ENCODE measurements around the gene MYO1E. TPM values are rescaled to one million over a fixed set of nuclear protein-coding genes. Genes with fewer than 3 reads are reported as not detected.
"Not testable (repeated sequence)": the region's sequence is repeated elsewhere in the genome, so short reads cannot be mapped to it uniquely, and the experiment has no call there.

MYO1E gene
- total RNA-seq, 2 experiments from 2014 or later, result 73.9 to 79.1 TPM

DNA sequence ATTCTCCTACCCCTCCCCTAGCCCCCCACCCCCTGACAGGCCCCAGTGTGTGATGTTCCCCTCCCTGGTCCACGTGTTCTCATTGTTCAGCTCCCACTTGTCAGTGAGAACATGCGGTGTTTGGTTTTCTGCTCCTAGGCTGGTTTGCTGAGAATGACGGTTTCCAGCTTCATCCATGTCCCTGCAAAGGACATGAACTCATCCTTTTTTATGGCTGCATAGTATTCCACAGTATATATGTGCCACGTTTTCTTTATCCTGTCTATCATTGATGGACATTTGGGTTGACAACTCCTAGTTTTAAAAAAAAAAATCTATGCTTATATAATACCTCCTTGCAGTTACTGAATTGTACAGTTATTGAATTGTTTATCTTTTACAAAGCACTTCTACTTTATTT lies 35.9 kb downstream of the MYO1E start:
- not testable (repeated sequence) for ATAC-seq (ENCODE audit: low read depth)

DNA sequence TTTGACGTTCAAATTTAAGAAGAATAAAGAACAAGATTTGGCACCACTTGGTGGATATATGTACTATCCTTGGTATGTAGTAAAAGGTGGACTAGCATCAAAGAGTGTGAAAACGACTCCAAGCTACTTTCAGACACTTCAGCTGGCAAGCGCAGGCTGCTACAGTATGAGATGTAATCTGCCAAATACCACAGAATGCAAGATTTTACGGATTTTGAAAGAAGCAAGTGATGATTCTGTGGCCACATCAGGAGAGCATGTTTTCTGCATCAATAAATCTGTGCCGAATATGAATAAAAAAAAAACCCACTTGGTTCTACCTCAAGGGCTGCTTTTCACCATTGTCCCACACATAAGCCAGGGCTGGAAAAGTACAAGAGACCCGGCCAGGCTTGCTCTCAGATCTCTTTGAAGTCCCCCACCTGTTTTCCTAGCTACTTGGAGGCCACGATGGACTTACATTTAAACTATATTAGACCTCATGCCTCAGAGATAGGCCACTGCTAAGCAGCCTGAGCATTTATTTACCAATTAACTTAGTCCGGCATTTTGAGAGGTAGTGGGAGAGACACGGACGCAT lies 37.4 kb downstream of the MYO1E start:
- POLR2A ChIA-PET, result no interaction called here
- H3K27me3 Mint-ChIP-seq, result peaks cover 3% of the 10 kb centered on the region

More for the DNA sequence above, 35.9 kb downstream of the MYO1E start:
- H3K27me3 Mint-ChIP-seq, H3K9me3 Mint-ChIP-seq, POLR2A ChIA-PET, H3K4me3 Mint-ChIP-seq, H3K27ac Mint-ChIP-seq, DNase-seq, H3K36me3 Mint-ChIP-seq, H3K4me1 Mint-ChIP-seq: not testable (repeated sequence)

GRCh38 chr15:59334076-59334415 lies 38.6 kb downstream of the MYO1E start:
- no peak overlapping the region for H3K4me3 Mint-ChIP-seq
- peaks cover 15% of the 10 kb centered on the region for H3K4me1 Mint-ChIP-seq
- ATAC-seq (ENCODE audit: low read depth) (no peak), DNase-seq (no peak)
- no peak overlapping the region for H3K27ac Mint-ChIP-seq
- no peaks in the 10 kb centered on the region for H3K9me3 Mint-ChIP-seq
- H3K27me3 Mint-ChIP-seq, result peaks cover 6% of the 10 kb centered on the region
- peaks cover 1% of the 10 kb centered on the region for H3K36me3 Mint-ChIP-seq
- POLR2A ChIA-PET, result no interaction called here

More for the DNA sequence above, 37.4 kb downstream of the MYO1E start:
- DNase-seq (no peak), ATAC-seq (ENCODE audit: low read depth) (no peak)
- H3K4me3 Mint-ChIP-seq, result no peak overlapping the region
- peaks cover 12% of the 10 kb centered on the region for H3K4me1 Mint-ChIP-seq
- peaks cover 4% of the 10 kb centered on the region for H3K36me3 Mint-ChIP-seq
- H3K9me3 Mint-ChIP-seq, result no peaks in the 10 kb centered on the region
- H3K27ac Mint-ChIP-seq, result no peak overlapping the region

DNA sequence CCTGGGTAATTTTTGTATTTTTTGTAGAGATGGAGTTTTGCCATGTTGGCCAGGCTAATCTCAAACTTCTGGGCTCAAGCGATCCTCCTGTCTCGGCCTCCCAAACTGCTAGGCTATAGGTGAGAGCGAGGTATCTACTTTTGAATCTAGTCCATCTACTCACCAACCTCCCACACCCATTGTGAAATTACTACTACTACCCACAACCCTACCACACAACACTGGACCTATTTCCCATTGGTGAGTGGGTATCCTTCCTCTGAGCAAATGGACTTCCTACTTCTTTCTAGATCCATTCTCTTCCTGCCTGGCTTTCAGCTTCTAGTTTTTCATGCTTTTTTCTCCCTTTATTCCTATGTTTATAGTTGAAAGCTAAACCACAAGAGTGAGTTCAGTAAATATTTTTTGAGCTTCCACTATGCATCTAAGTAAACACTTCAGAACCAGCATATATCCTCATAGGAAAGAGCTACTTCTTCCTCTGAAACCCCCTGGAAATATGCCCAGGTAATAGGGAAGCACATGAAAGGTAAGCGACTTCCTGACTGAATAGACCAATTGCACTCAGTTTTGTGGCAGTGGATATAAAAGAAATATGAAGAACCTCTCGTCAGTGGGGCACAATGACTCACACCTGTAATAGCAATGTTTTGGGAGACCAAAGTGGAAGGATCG lies 39.1 kb downstream of the MYO1E start:
- no peak for ATAC-seq (ENCODE audit: low read depth)
- POLR2A ChIA-PET, result no interaction called here
- no peaks in the 10 kb centered on the region for H3K9me3 Mint-ChIP-seq
- H3K36me3 Mint-ChIP-seq, result peaks cover 1% of the 10 kb centered on the region
- no peak for DNase-seq
- peaks cover 6% of the 10 kb centered on the region for H3K27me3 Mint-ChIP-seq
- no peak overlapping the region for H3K27ac Mint-ChIP-seq
- peaks cover 18% of the 10 kb centered on the region for H3K4me1 Mint-ChIP-seq
- no peak overlapping the region for H3K4me3 Mint-ChIP-seq

DNA sequence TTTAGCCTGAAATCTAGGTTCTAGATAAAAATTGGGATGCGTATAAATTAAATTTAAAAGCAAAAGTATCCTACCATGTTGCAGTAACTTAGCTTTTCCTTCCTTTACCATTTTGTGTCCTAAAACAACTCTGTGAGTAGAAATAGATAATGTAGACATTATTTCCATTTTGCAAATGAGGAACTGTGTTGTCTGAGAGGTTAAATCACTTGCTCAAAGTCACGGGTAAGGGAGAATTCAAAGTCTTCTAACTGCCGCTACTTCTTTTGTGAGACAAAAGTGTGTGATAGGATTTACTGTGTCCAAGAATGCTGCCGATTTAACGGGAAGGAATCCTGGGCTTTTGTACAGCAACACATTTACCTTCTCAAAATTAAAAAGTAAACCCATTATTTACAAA lies 40.7 kb downstream of the MYO1E start:
- H3K4me1 Mint-ChIP-seq, result peaks cover 22% of the 10 kb centered on the region
- POLR2A ChIA-PET, result no interaction called here

GRCh38 chr15:59330649-59331048 lies 42.0 kb downstream of the MYO1E start:
- Mint-ChIP-seq H3K27ac (no peak overlapping the region), H3K4me3 (no peak overlapping the region), H3K27me3 (peaks cover 10% of the 10 kb centered on the region), H3K36me3 (peaks cover 6% of the 10 kb centered on the region), H3K9me3 (no peaks in the 10 kb centered on the region), H3K4me1 (peaks cover 22% of the 10 kb centered on the region)
- POLR2A ChIA-PET, result no interaction called here
- no peak for DNase-seq
- ATAC-seq (ENCODE audit: low read depth), result no peak

More for the DNA sequence above, 40.7 kb downstream of the MYO1E start:
- H3K4me3 Mint-ChIP-seq, result no peak overlapping the region
- ATAC-seq (ENCODE audit: low read depth) (no peak), DNase-seq (no peak)
- H3K9me3 Mint-ChIP-seq, result no peaks in the 10 kb centered on the region
- no peak overlapping the region for H3K27ac Mint-ChIP-seq
- H3K27me3 Mint-ChIP-seq, result peaks cover 6% of the 10 kb centered on the region
- peaks cover 1% of the 10 kb centered on the region for H3K36me3 Mint-ChIP-seq

DNA sequence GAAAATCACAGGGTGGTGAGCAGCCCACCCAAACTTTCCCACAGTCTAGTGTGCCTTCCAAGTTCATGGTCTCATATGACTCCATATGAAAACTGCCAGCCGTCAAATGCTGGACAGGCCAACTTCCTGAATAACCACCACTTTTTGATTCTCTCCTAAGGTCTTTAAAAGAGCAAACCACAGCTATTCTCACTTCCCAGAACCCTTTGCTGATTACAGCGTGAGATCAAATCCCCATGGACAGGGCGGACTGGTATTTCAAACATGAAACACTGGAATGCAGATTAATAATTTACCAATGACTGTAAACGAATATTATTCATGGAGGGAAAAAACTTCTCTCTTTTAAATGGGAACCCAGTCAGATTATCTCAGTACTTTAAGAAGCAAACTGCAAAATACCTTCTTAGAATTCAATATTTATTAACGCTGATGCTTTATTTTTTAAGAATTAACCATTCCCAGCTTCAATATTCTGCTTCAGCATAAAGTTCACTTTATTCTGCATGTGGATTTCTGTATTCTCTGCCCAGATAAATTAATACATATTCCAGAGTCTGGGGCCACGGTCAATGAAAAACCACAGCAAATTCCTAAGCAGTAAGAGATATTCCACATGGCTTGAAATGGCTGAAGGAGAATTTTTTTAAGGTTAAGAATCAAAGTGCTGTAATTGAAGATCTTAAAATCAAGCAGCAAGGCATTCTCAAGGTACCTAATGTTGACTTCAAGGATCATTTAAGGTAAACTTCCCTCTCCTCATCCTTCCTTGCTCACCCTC lies 42.9 kb downstream of the MYO1E start:
- H3K36me3 Mint-ChIP-seq, result peaks cover 6% of the 10 kb centered on the region
- POLR2A ChIA-PET, result no interaction called here
- no peaks in the 10 kb centered on the region for H3K9me3 Mint-ChIP-seq
- H3K4me3 Mint-ChIP-seq, result no peak overlapping the region
- no peak for ATAC-seq (ENCODE audit: low read depth)
- DNase-seq, result no peak
- H3K4me1 Mint-ChIP-seq, result peaks cover 22% of the 10 kb centered on the region
- no peak overlapping the region for H3K27ac Mint-ChIP-seq
- H3K27me3 Mint-ChIP-seq, result peaks cover 10% of the 10 kb centered on the region

DNA sequence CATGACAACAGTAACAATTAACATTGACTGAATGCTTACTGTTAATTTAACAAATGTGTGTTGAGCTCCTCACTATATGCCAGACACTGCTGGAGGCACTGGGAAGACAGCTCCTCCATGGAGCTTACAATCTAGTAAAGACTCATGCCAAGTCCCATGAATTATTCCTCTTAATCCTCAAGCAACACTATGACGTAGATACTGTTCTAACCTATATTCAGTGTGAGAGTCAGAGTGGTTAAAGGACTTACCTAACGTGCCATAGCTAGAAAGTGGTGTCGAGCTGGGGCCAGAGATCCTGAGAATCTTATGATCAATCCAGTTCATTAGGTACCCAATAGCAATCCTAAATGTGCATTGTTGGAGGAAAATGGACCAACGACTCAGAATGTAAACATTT lies 43.6 kb downstream of the MYO1E start:
- POLR2A ChIA-PET, result no interaction called here
- Mint-ChIP-seq H3K4me3 (no peak overlapping the region), H3K36me3 (peaks cover 5% of the 10 kb centered on the region), H3K9me3 (no peaks in the 10 kb centered on the region), H3K27ac (no peak overlapping the region), H3K27me3 (peaks cover 12% of the 10 kb centered on the region), H3K4me1 (peaks cover 22% of the 10 kb centered on the region)
- ATAC-seq (ENCODE audit: low read depth) (no peak), DNase-seq (no peak)

DNA sequence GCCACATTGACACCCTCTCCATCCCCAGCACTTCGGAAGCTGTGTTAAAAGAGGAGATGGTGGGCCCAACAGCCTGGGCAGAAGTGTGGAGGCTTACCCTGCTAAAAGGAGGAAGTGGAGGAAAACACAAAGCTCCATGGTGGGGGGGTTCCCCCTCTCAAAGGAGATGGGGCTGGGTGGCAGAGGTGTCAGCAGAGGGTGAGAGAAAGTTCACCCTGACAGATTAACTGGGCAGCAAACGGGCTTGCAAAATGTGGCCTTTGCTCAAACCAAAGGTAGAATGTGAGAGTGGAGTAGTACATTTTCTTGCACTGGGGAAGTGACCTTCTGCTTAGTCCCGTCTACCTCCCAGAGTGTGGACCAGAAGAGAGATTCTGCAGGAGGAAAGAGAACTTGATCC lies 44.7 kb downstream of the MYO1E start:
- H3K9me3 Mint-ChIP-seq, result no peaks in the 10 kb centered on the region
- POLR2A ChIA-PET, result interaction anchor here (0.6 kb wide), 1 partner anchor 10 kb away, joined by 3 read pairs; no protein-coding TSS in a partner anchor
- H3K4me3 Mint-ChIP-seq, result no peak overlapping the region
- ATAC-seq (ENCODE audit: low read depth) (peak; percentile 83), DNase-seq (peak; percentile 36)
- H3K36me3 Mint-ChIP-seq, result peaks cover 5% of the 10 kb centered on the region
- H3K27ac Mint-ChIP-seq, result peak overlapping the region; percentile 36
- peaks cover 14% of the 10 kb centered on the region for H3K27me3 Mint-ChIP-seq
- peaks cover 15% of the 10 kb centered on the region for H3K4me1 Mint-ChIP-seq

GRCh38 chr15:59326856-59327255 lies 45.8 kb downstream of the MYO1E start:
- no peak overlapping the region for H3K4me3 Mint-ChIP-seq
- POLR2A ChIA-PET, result no interaction called here
- H3K4me1 Mint-ChIP-seq, result peaks cover 20% of the 10 kb centered on the region
- no peak overlapping the region for H3K27ac Mint-ChIP-seq
- peaks cover 5% of the 10 kb centered on the region for H3K36me3 Mint-ChIP-seq
- ATAC-seq (ENCODE audit: low read depth), result no peak
- no peak for DNase-seq
- H3K9me3 Mint-ChIP-seq, result no peaks in the 10 kb centered on the region
- H3K27me3 Mint-ChIP-seq, result peaks cover 13% of the 10 kb centered on the region

DNA sequence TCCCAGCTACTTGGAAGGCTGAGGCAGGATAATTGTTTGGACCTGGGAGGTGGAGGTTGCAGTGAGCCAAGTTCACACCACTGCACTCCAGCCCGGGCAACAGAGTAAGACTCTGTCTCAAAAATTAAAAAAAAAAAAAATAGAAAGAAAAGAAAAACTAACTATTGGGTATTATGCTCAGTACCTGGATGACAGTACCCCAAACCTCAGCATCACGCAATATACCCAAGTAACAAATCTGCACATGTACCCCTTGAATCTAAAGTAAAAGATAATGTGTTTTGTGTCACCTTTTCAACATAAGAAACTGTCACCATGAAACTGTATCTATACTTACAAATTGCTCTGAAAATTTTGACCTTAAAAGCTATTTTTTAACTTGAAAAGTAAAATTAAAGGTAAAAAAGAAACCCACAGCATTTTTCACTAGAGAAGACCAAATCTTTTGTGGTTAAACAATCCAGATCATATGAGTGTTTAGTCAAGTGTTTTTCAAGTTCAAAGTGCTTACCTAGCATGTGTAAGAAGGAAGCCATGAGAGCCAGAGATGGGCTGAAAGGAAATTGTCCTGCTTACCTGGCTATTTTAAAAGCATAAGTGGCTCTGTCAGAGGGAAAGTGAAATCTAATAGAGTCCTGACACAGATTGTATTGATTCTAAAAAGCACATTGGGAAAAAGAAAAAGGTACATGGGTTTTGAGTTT lies 50.5 kb downstream of the MYO1E start:
- Mint-ChIP-seq H3K9me3 (peaks cover 11% of the 10 kb centered on the region), H3K27me3 (peaks cover 13% of the 10 kb centered on the region), H3K4me3 (peak overlapping the region; percentile 28), H3K36me3 (peaks cover 27% of the 10 kb centered on the region), H3K4me1 (peaks cover 19% of the 10 kb centered on the region), H3K27ac (peak overlapping the region; percentile 73)
- POLR2A ChIA-PET, result no interaction called here
- peak; percentile 67 for ATAC-seq (ENCODE audit: low read depth)
- no peak for DNase-seq

GRCh38 chr15:59321000-59321689 lies 51.5 kb downstream of the MYO1E start:
- POLR2A ChIA-PET, result no interaction called here

GRCh38 chr15:59317211-59317610 lies 55.5 kb downstream of the MYO1E start:
- peaks cover 14% of the 10 kb centered on the region for H3K9me3 Mint-ChIP-seq
- ATAC-seq (ENCODE audit: low read depth) (no peak), DNase-seq (no peak)
- H3K27me3 Mint-ChIP-seq, result peaks cover 6% of the 10 kb centered on the region
- peaks cover 25% of the 10 kb centered on the region for H3K36me3 Mint-ChIP-seq
- no peak overlapping the region for H3K4me3 Mint-ChIP-seq
- POLR2A ChIA-PET, result interaction anchor here (0.8 kb wide), 1 partner anchor 48 kb away, joined by 3 read pairs; no protein-coding TSS in a partner anchor
- no peak overlapping the region for H3K27ac Mint-ChIP-seq
- peaks cover 34% of the 10 kb centered on the region for H3K4me1 Mint-ChIP-seq

More at GRCh38 chr15:59321000-59321689, 51.5 kb downstream of the MYO1E start:
- peaks cover 15% of the 10 kb centered on the region for H3K27me3 Mint-ChIP-seq
- H3K36me3 Mint-ChIP-seq, result peaks cover 30% of the 10 kb centered on the region
- no peak overlapping the region for H3K27ac Mint-ChIP-seq
- H3K4me3 Mint-ChIP-seq, result no peak overlapping the region
- DNase-seq (no peak), ATAC-seq (ENCODE audit: low read depth) (no peak)
- H3K4me1 Mint-ChIP-seq, result peaks cover 27% of the 10 kb centered on the region
- peaks cover 14% of the 10 kb centered on the region for H3K9me3 Mint-ChIP-seq

Data from activated naive CD8-positive, alpha-beta T cell treated with anti-CD3 and anti-CD28 coated beads, Interleukin-2, amount 10 ng/mL, durations not matched to agents 7 days and 5 days (primary cell).